ENCODE measurements around the gene VTI1B. TPM values are rescaled to one million over a fixed set of nuclear protein-coding genes. Genes with fewer than 3 reads are reported as not detected.

Gene VTI1B
- total RNA-seq, 2 experiments from 2014 or later, result 41.5 to 93.3 TPM

DNA sequence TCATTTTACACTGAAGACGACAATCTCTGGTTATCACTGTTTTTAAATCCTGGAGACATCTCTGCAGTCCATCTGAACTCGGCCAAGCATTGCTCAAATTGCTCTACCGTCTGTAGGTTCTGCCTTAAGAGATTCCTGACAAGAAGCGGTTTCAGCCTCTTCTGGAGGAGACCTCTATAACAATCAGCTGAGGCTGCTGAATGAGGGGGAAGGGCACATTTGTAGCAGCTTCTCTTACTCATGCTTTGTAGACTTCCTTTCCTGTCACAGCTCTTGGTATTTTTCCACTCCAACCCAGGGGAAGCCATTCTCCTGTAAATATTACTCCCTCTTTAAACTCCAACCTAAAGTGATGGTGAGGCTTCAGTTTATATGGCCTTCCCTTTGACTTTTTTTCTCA is 51.8 kb downstream of the VTI1B start:
- DNase-seq (ENCODE audit: low spot score), result peak; percentile 35
- POLR2A ChIA-PET, result interaction anchor here (1.0 to 1.1 kb wide), 2 partner anchors 10 to 38 kb away, joined by 3 read pairs; no protein-coding TSS in a partner anchor
- no peak for TF ChIP-seq EZH2phosphoT487 (IDR thresholded peaks at IDR 0.05; ENCODE audit: borderline replicate concordance, low read depth, low read length)
- TF ChIP-seq, protein P1, sequence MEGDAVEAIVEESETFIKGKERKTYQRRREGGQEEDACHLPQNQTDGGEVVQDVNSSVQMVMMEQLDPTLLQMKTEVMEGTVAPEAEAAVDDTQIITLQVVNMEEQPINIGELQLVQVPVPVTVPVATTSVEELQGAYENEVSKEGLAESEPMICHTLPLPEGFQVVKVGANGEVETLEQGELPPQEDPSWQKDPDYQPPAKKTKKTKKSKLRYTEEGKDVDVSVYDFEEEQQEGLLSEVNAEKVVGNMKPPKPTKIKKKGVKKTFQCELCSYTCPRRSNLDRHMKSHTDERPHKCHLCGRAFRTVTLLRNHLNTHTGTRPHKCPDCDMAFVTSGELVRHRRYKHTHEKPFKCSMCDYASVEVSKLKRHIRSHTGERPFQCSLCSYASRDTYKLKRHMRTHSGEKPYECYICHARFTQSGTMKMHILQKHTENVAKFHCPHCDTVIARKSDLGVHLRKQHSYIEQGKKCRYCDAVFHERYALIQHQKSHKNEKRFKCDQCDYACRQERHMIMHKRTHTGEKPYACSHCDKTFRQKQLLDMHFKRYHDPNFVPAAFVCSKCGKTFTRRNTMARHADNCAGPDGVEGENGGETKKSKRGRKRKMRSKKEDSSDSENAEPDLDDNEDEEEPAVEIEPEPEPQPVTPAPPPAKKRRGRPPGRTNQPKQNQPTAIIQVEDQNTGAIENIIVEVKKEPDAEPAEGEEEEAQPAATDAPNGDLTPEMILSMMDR (conservative IDR thresholded peaks at IDR 0.05; ENCODE audit: low read length), result no peak
- Histone ChIP-seq H3K9me3 (ENCODE audit: low read length) (no peaks in the 10 kb centered on the region), H3K27ac (ENCODE audit: low read depth, low read length, poor library complexity, severe bottlenecking) (no peak overlapping the region), H3K4me3 (ENCODE audit: low read depth, low read length, poor library complexity, severe bottlenecking) (no peak overlapping the region), H2AFZ (ENCODE audit: low read length) (peak overlapping the region; percentile 75), H3K36me3 (ENCODE audit: insufficient read depth, low read length) (no peaks in the 10 kb centered on the region), H3K4me1 (ENCODE audit: insufficient read depth, low read length, poor library complexity, severe bottlenecking) (peaks cover 25% of the 10 kb centered on the region), H3K79me2 (ENCODE audit: insufficient read depth, low read depth, low read length) (no peaks in the 10 kb centered on the region), H4K20me1 (ENCODE audit: insufficient read depth, low read length) (no peaks in the 10 kb centered on the region), H3K9me2 (ENCODE audit: insufficient read depth, low read length) (no peaks in the 10 kb centered on the region), H3K4me2 (ENCODE audit: low read length) (peak overlapping the region; percentile 33)
- no TSS peak for BruUV-seq (replicated peaks)
- CTCF ChIA-PET (ENCODE audit: unreplicated experiment), result interaction anchor here (1.0 kb wide), 1 partner anchor 10 kb away, joined by 3 read pairs; no protein-coding TSS in a partner anchor
- intact Hi-C loops (cut with micrococcal nuclease; ENCODE audit: unreplicated experiment), result no loop called here

DNA sequence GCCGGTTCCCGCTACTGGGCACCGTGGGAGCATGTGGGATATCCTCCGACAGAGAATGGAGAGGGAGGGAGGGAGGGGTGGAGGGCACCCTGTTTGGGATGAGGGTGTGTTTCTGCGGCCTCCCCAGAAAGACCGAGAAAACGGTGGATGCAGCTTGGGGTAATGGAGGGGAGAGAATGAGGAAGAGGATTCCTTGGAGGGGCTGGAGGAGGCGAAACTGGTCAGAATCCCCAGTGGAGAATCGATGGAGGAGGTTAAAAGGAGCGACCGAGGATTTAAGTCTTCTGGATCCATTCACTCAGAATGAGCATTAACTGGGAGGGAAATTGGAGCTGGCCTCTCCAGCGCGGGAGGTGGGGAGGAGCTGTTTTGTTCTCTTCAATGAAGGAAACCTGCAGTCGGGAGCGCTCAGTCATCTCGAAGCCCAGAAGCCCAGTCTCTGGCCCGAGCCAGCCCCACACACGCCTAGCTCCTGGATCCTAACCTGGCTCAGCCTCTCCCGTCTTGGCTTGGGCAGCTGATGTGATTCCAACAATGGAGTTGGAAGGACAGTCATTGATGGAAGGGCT is 54.1 kb downstream of the VTI1B start:
- no peaks in the 10 kb centered on the region for H3K79me2 ChIP-seq (ENCODE audit: insufficient read depth, low read depth, low read length)
- H3K27ac ChIP-seq (ENCODE audit: low read depth, low read length, poor library complexity, severe bottlenecking), result no peak overlapping the region
- intact Hi-C loops (cut with micrococcal nuclease; ENCODE audit: unreplicated experiment), result no loop called here
- H2AFZ ChIP-seq (ENCODE audit: low read length), result peak overlapping the region; percentile 99
- no peak for DNase-seq (ENCODE audit: low spot score)
- TF ChIP-seq, protein P1 (conservative IDR thresholded peaks at IDR 0.05; ENCODE audit: low read length), result no peak
- no peak for TF ChIP-seq EZH2phosphoT487 (IDR thresholded peaks at IDR 0.05; ENCODE audit: borderline replicate concordance, low read depth, low read length)
- H3K4me1 ChIP-seq (ENCODE audit: insufficient read depth, low read length, poor library complexity, severe bottlenecking), result peaks cover 25% of the 10 kb centered on the region
- no peaks in the 10 kb centered on the region for H4K20me1 ChIP-seq (ENCODE audit: insufficient read depth, low read length)
- no peaks in the 10 kb centered on the region for H3K9me2 ChIP-seq (ENCODE audit: insufficient read depth, low read length)
- POLR2A ChIA-PET, result interaction anchor here (0.6 to 1.3 kb wide), 3 partner anchors 16 to 36 kb away, joined by 3 read pairs; no protein-coding TSS in a partner anchor
- no peaks in the 10 kb centered on the region for H3K9me3 ChIP-seq (ENCODE audit: low read length)
- H3K36me3 ChIP-seq (ENCODE audit: insufficient read depth, low read length), result no peaks in the 10 kb centered on the region
- CTCF ChIA-PET (ENCODE audit: unreplicated experiment), result no interaction called here
- H3K4me3 ChIP-seq (ENCODE audit: low read depth, low read length, poor library complexity, severe bottlenecking), result peak overlapping the region; percentile 70
- H3K4me2 ChIP-seq (ENCODE audit: low read length), result peak overlapping the region; percentile 92
- no TSS peak for BruUV-seq (replicated peaks)

All from OCI-LY7 (cell line).